HG02943 (cell line): ENCODE data around the gene PKLR.
A peak's percentile ranks its signal among the peaks of the same experiment; 100 is the strongest.

Source experiments
- ATAC-seq: cut with Tn5 transposase; IDR thresholded peaks from one replicate; pipeline ENCODE4 v1.9.1; 2021; ENCODE audit warnings: mild to moderate bottlenecking, low read depth, moderate library complexity; ENCODE audit not compliant: unreplicated experiment

PKLR gene

DNA sequence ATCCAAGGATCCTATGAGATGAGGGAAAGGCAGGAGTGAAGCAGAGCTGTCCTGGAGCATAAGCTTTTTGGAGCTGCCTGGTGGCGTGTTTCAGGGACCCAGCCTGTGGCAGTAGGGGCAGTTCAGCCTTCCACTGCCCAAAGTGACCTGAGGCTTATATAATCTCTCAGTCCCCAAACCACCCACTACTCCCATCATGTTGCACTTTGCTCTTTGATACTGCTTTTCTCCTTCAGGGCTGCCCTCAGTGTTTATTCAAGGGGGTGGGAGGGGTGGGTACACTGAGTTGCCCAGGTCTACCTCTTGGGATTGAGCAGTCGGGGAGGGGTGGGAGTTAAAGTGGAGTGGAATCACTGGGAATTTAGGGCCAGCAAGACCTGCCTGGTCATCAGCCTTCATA lies 14.7 kb downstream of the PKLR start:
- ATAC-seq: no peak

DNA sequence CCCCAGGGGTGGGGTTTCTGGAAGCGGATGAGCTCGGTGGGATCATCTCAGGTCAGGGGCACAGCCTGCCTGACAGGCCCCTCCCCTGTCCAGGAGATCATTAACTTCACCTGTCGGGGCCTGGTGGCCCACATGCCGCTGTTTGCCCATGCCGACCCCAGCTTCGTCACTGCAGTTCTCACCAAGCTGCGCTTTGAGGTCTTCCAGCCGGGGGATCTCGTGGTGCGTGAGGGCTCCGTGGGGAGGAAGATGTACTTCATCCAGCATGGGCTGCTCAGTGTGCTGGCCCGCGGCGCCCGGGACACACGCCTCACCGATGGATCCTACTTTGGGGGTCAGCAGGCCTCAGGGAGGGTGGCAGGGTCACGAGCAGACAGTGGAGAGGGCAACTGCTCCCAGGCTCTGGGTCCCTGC lies 15.6 kb downstream of the PKLR start:
- no peak for ATAC-seq

DNA sequence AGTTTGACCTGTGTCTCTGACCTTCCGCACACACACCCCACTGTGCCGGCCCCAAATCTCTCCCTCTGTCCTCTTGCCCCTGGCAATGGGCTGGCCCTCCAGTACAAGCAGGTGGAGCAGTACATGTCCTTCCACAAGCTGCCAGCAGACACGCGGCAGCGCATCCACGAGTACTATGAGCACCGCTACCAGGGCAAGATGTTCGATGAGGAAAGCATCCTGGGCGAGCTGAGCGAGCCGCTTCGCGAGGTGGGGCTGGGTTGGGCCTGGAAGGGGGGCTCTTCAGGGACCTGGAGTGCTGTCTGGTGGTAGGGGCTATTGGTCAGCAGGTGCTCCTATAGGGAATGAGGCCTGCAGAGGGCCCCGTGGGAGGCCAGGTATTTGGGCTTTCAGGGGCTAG lies 16.2 kb downstream of the PKLR start:
- no peak for ATAC-seq

- no peak for ATAC-seq
Observed at GRCh38 chr1:155284476-155284875, 16.8 kb downstream of the PKLR start.

GRCh38 chr1:155282488-155283091 lies 18.6 kb downstream of the PKLR start:
- ATAC-seq: no peak

- ATAC-seq: no peak
Observed at GRCh38 chr1:155279268-155279667, 22.0 kb downstream of the PKLR start.

DNA sequence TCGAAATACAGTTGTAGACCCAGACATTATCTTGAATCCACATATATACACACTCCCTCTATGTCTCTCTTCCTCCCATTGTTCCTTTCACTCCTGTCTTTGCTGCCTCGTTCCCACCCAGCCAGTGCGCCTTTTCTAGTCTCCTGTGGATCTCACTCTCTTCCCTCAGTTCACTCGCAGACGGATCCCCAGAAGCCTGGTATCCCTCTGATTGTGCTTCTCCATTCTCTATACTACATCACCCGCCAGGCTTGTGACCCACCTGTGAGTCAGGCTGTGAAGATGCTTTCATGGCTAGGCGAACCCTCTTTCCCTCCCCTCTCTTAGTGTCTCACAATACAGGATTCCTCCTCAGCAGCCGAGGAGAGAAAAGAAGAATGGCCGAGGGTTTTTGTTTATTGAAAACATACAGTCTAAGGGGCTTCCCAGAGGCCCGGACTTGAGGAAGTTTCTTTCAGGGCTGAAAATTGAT lies 22.5 kb downstream of the PKLR start:
- no peak for ATAC-seq

- ATAC-seq: no peak
Observed at GRCh38 chr1:155277902-155278688, 23.1 kb downstream of the PKLR start.

- peak; percentile 52 for ATAC-seq
Observed at GRCh38 chr1:155277070-155277901, 24.0 kb downstream of the PKLR start, which contains the start of gene HCN3. TSS of gene HCN3 (plus strand) at chr1:155277463. CDS start at chr1:155277591, 128 bp downstream.

- peak; percentile 64 for ATAC-seq
Observed at GRCh38 chr1:155273343-155274245, 27.6 kb downstream of the PKLR start, which contains the start of gene CLK2. TSS of gene CLK2 (minus strand) at chr1:155273504. CDS start at chr1:155270977, 2,527 bp downstream.

DNA sequence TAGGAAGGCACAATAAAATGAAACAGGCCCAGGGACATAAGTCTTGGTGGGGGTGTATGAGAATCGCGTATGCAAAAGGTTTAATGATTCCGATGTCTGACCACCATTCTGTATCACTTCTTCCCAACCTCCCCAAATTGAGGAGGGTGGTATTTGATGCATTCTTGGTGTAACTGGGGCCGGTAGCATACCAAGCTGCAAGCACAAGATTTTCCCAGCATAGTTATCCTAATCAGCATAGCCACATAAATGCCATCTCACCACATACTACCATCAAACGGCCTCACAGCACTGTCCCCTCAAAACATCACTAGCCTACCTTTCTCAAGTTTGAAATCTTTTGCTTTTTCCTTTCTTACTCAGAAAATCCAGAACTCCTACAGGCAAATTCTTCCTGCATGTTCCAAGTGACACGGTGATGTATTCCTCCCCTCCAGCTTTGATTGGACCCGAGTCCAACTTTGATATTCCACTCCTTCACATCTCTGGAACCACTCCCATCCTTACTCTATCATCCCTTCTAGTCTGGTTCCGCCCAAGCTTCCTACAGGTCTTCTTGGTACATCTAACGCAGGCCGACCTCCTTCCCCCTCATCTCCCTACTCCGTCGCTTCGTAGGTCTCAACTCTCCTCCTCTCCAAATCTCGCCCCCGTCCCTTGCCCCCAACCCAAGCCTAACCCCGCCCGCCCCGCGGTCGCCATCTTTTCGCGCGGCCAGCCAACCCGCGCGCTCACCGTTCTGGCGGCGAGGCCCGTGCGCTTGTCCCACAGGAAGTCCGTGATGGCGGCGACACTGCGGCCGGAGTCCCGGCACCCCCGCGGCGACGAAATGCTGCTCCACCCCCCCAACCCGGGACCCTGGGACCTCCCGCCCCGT lies 28.5 kb downstream of the PKLR start:
- ATAC-seq: peak; percentile 13

GRCh38 chr1:155269381-155269780 lies 31.9 kb downstream of the PKLR start:
- no peak for ATAC-seq

- ATAC-seq: no peak
Observed at GRCh38 chr1:155268630-155269029, 32.6 kb downstream of the PKLR start.

- no peak for ATAC-seq
Observed at GRCh38 chr1:155267373-155267772, 33.9 kb downstream of the PKLR start.

DNA sequence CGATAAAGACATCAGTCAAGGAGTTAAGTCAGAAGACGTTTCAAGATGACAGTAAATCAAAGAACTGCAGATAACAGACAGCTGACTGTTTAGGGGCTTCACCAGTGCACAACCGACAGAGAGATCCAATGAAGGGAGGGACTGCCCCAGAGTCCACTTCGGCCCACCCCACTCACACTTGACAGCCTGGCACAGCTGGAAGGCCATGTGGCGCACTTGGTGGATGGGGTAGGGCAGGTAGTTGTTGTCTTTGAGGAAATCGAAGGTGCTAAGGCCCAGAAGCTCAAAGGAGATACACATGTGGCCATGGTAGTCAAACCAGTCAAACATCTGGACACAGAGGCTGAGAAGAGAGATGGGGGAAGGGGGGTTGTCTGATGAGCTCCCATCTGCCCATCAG lies 34.7 kb downstream of the PKLR start:
- no peak for ATAC-seq

DNA sequence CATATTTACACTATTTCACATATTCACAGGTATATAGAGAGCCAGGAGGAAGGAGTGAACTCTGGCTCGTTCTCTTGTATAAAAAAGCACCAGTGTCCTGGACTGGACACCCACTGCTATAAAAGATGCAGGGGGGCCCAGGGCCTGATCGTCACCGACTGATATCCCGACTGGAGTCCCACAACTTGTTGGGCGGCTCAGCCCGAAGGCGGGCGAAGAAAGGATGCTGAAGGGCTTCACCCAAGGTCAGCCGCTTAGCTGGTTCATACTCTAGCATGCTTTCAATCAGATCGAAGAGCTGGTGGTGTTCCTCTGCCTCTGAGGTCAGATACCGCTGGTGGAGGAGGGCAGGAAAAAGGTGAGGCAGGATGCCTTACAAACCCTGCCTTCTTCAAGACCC lies 38.2 kb downstream of the PKLR start:
- no peak for ATAC-seq

DNA sequence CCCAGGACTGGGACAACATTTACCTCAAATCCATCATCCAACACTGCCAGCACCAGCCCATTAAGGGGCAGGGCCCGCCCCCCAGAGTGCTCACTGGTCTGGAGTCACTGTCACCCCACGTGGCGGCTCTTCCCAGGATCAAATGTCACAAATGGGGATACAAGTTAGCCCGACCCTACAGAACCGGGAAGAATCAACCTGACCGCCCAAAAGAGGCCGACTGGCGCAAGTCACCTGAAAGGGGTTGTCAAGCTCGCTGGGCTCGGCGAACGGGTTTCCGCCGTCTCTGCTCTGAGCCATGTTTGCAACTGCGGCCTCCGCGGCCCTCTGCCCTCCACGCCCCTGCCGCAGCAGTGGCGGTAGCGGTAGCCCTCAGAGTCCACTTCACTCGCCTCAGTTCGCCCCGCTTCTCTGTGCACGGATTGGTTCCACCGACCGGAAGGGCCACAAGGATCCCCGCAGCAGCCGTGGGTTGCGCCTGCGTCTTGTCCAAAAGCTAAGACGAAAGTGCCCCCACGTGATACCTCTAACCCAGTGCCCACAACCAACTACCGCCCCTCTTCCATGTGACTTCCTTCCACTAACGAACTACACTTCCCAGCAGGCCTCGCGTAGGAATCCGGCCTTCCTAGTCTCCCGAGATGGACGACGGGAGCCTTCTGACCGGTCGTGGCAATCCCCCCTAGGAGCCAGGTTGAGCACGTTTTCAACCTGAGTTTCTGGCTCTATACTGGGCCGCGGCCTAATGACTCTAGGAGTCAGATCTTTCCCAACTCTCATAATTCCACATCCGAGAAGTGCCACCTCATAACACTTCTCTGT lies 39.2 kb downstream of the PKLR start, which contains the start of gene SCAMP3:
TSS of gene SCAMP3 (minus strand) at position 509 of the 822 bp plus-strand sequence. CDS start at position 300, 209 bp downstream.
- ATAC-seq: peak; percentile 87

GRCh38 chr1:155261493-155261851 lies 39.8 kb downstream of the PKLR start:
- no peak for ATAC-seq
